SK-N-SH (cell line): ENCODE results near the gene CADM1. TPM values are rescaled to one million over a fixed set of nuclear protein-coding genes. Genes with fewer than 3 reads are reported as not detected.

Source experiments
- CTCF ChIA-PET: fragments of 300-600, 350-600 bp; formaldehyde crosslinking; extraction: SDS; loops from one replicate; lab custom pipeline; 2021; lab: Yijun Ruan, JAX
- POLR2A ChIA-PET: fragments of 350-600 bp; sonication (Branson Sonifier 250); formaldehyde crosslinking; extraction: SDS; loops from one replicate; lab custom pipeline; 2020; ENCODE audit warnings: antibody characterized with exemption, inconsistent platforms; lab: Yijun Ruan, JAX
- DNase-seq: peaks from one replicate; pipeline ENCODE4 v3.0.0; 2012
- H2AFZ ChIP-seq: fragments of 200-600 bp; sonication (generic); 2 replicates; pipeline ENCODE4 v1.8.1; 2016; ENCODE audit warnings: antibody characterized with exemption, mild to moderate bottlenecking, low read depth
- H3F3A ChIP-seq: fragments of 200-600 bp; sonication (generic); replicated peaks from 2 replicates; pipeline ENCODE3; 2016; ENCODE audit warnings: antibody characterized with exemption, mild to moderate bottlenecking; ENCODE audit not compliant: insufficient read depth
- H3K27ac ChIP-seq, 2 experiments: fragments of 200-500 bp in 1 of 2; fragments of 200-600 bp in 1 of 2; sonication (Bioruptor generic) in 1 of 2; sonication (generic), shearing (Covaris generic) in 1 of 2; 2 replicates each; pipeline versions ENCODE4 v1.5.1 to v1.6.1; 2014 to 2016; ENCODE audit warnings: low read depth in 2 of 2, inconsistent platforms in 1 of 2, low read length in 1 of 2, mild to moderate bottlenecking in 1 of 2, mixed read lengths in 1 of 2
- H3K27me3 ChIP-seq: fragments of 200-600 bp; sonication (generic), shearing (Covaris generic); 2 replicates; pipeline ENCODE4 v1.6.1; 2016; ENCODE audit warnings: mixed run types; ENCODE audit not compliant: insufficient read depth
- H3K36me3 ChIP-seq, 2 experiments: fragments of 200-500 bp in 1 of 2; fragments of 200-600 bp in 1 of 2; sonication (Bioruptor generic) in 1 of 2; sonication (generic) in 1 of 2; replicated peaks in 1 of 2; 2 replicates each; pipeline versions ENCODE3 to v1.5.1; 2014 to 2016; ENCODE audit warnings: low read length in 1 of 2, mild to moderate bottlenecking in 1 of 2; ENCODE audit not compliant: insufficient read depth in 2 of 2, control insufficient read depth in 1 of 2
- H3K4me1 ChIP-seq, 2 experiments: fragments of 200-500 bp in 1 of 2; fragments of 200-600 bp in 1 of 2; sonication (Bioruptor generic) in 1 of 2; sonication (generic), shearing (Covaris generic) in 1 of 2; 2 replicates each; pipeline versions ENCODE4 v1.5.1 to v1.6.1; 2014 to 2016; ENCODE audit warnings: low read depth in 1 of 2, low read length in 1 of 2, mixed run types in 1 of 2; ENCODE audit not compliant: insufficient read depth in 2 of 2, control insufficient read depth in 1 of 2
- H3K4me2 ChIP-seq: fragments of 200-600 bp; sonication (generic), shearing (Covaris generic); 2 replicates; pipeline ENCODE4 v1.6.1; 2017; ENCODE audit warnings: mixed run types
- H3K4me3 ChIP-seq, 2 experiments: fragments of 200-500 bp in 1 of 2; fragments of 200-600 bp in 1 of 2; sonication (Bioruptor generic) in 1 of 2; sonication (generic), shearing (Covaris generic) in 1 of 2; 2 replicates each; pipeline versions ENCODE4 v1.5.1 to v1.8.1; 2014 to 2016; ENCODE audit warnings: low read depth in 2 of 2, inconsistent platforms in 1 of 2, low read length in 1 of 2, mild to moderate bottlenecking in 1 of 2, mixed read lengths in 1 of 2, moderate library complexity in 1 of 2
- H3K79me2 ChIP-seq: fragments of 200-600 bp; sonication (generic); 2 replicates; pipeline ENCODE4 v1.8.1; 2017; ENCODE audit warnings: mild to moderate bottlenecking; ENCODE audit not compliant: insufficient read depth
- H3K9ac ChIP-seq: fragments of 200-600 bp; sonication (generic); 2 replicates; pipeline ENCODE4 v1.6.1; 2017; ENCODE audit warnings: mixed run types
- H3K9me2 ChIP-seq: fragments of 200-600 bp; sonication (generic); 2 replicates; pipeline ENCODE4 v1.6.1; 2017; ENCODE audit warnings: mixed run types
- H3K9me3 ChIP-seq: fragments of 200-600 bp; sonication (generic); 2 replicates; pipeline ENCODE4 v1.6.1; 2017; ENCODE audit warnings: mixed run types, mild to moderate bottlenecking, moderate library complexity
- H4K20me1 ChIP-seq: fragments of 200-600 bp; sonication (generic); 2 replicates; pipeline ENCODE4 v1.6.1; 2017; ENCODE audit warnings: mild to moderate bottlenecking, mixed run types; ENCODE audit not compliant: insufficient read depth
- EP300 ChIP-seq, 2 experiments: IDR thresholded peaks; 2 replicates each; pipeline versions ENCODE4 v1.4.0 to v1.6.1; 2012; ENCODE audit warnings: borderline replicate concordance in 1 of 2, low read depth in 1 of 2, low read length in 1 of 2
- FOSL2 ChIP-seq: IDR thresholded peaks from 2 replicates; pipeline ENCODE4 v1.4.0; 2012; ENCODE audit warnings: low read depth, mild to moderate bottlenecking, moderate library complexity, borderline replicate concordance
- FOXM1 ChIP-seq: IDR thresholded peaks from 2 replicates; pipeline ENCODE4 v1.4.0; 2012; ENCODE audit warnings: low read depth, mild to moderate bottlenecking
- GATA2 ChIP-seq: sonication (generic); formaldehyde crosslinking; IDR thresholded peaks from 2 replicates; pipeline ENCODE4 v1.5.0; 2020; ENCODE audit warnings: mild to moderate bottlenecking, missing genetic modification reagents
- MEF2A ChIP-seq: IDR thresholded peaks from 2 replicates; pipeline ENCODE4 v1.4.0; 2012; ENCODE audit warnings: low read depth, borderline replicate concordance
- NRF1 ChIP-seq: IDR thresholded peaks from 2 replicates; pipeline ENCODE4 v1.6.1; 2012; ENCODE audit warnings: low read depth, mild to moderate bottlenecking, low read length
- POLR2AphosphoS5 ChIP-seq: IDR thresholded peaks from 2 replicates; pipeline ENCODE4 v1.6.1; 2012; ENCODE audit warnings: low read depth, low read length
- RAD21 ChIP-seq: IDR thresholded peaks from 2 replicates; pipeline ENCODE4 v1.6.1; 2012; ENCODE audit warnings: mild to moderate bottlenecking, low read length
- RFX5 ChIP-seq: IDR thresholded peaks from 2 replicates; pipeline ENCODE4 v1.6.1; 2012; ENCODE audit warnings: mild to moderate bottlenecking, improper control_type of control experiment, low read length
- RXRA ChIP-seq: IDR thresholded peaks from 2 replicates; pipeline ENCODE4 v1.4.0; 2012; ENCODE audit warnings: low read depth, mild to moderate bottlenecking, borderline replicate concordance
- SIN3A ChIP-seq: IDR thresholded peaks from 2 replicates; pipeline ENCODE4 v1.6.1; 2012; ENCODE audit warnings: low read depth, mild to moderate bottlenecking, low read length, moderate library complexity, borderline replicate concordance
- SMC3 ChIP-seq: IDR thresholded peaks from 2 replicates; pipeline ENCODE4 v1.6.1; 2012; ENCODE audit warnings: low read depth, low read length, improper control_type of control experiment
- TAF1 ChIP-seq: IDR thresholded peaks from 2 replicates; pipeline ENCODE4 v1.6.1; 2012; ENCODE audit warnings: low read depth, mild to moderate bottlenecking, low read length, moderate library complexity, borderline replicate concordance
- TEAD4 ChIP-seq: IDR thresholded peaks from 2 replicates; pipeline ENCODE4 v1.4.0; 2012; ENCODE audit warnings: mild to moderate bottlenecking, borderline replicate concordance; ENCODE audit not compliant: insufficient read depth
- WGBS: methylation state at CpG from one replicate; pipeline ENCODE4 v1.1.6; 2017; ENCODE audit warnings: low lambda C conversion rate; 5-methylcytosine and 5-hydroxymethylcytosine counted together
- polyA plus RNA-seq, 3 experiments: library from polyadenylated mRNA; depleted of rRNA; stranded (reverse); fragments of >200 nt; gene quantifications; 2 replicates each; pipeline ENCODE4 v1.2.3, GENCODE V29; 2012
- TF ChIP-seq, protein P1 (sequence below): fragments of 150-350 bp; IDR thresholded peaks from 2 replicates; pipeline ENCODE4 v1.6.1; 2017; ENCODE audit warnings: antibody characterized with exemption, low read length, low read depth, borderline replicate concordance
- TF ChIP-seq, protein P2 (sequence below): fragments of 150-350 bp; IDR thresholded peaks from 2 replicates; pipeline ENCODE4 v1.6.1; 2016; ENCODE audit warnings: mild to moderate bottlenecking, low read depth, low read length
- TF ChIP-seq, protein P3 (sequence below): IDR thresholded peaks from 2 replicates; pipeline ENCODE4 v1.4.0; 2012; ENCODE audit warnings: low read depth, borderline replicate concordance
- TF ChIP-seq, protein P4 (sequence below): fragments of 200-600 bp; sonication (generic); IDR thresholded peaks from 2 replicates; pipeline ENCODE4 v1.6.1; 2017; ENCODE audit warnings: antibody characterized with exemption, mild to moderate bottlenecking, moderate library complexity

CADM1 gene
- polyA plus RNA-seq, 1 of the 3 experiments (the other 2 are of a cell fraction), result 7.9 TPM

DNA sequence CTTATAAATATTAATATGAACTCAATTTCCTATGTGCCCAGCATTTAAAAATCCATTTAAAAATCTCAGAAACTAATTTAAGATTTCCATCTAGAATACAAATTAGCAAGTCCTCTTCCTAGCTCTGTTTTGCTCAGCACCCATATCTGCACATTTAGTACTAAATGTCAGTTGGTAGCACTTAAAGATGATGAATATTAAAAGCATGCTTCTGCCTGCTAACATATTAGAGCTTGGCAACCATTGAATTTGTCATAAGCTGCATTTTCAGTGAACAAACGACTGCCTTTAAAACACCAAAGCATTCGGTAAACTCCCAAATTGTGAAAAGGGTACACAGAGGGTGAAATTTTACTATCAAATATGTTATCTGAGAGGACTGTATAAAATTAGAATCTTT lies 177.7 kb downstream of the CADM1 start:
- DNase-seq, result no peak
- H2AFZ ChIP-seq, result no peak overlapping the region
- no peak overlapping the region for H3K4me2 ChIP-seq
- WGBS, result 70% methylated on average over 2 of the region's 2 CpGs
- no peaks in the 10 kb centered on the region for H3F3A ChIP-seq
- no peaks in the 10 kb centered on the region for H3K27me3 ChIP-seq
- no peak overlapping the region for H3K9ac ChIP-seq
- H4K20me1 ChIP-seq, result no peaks in the 10 kb centered on the region
- no peaks in the 10 kb centered on the region for H3K79me2 ChIP-seq
- H3K9me3 ChIP-seq, result no peaks in the 10 kb centered on the region
- peaks cover 0 to 17% of the 10 kb centered on the region in 2 experiments; a peak in 2 of 4 replicates for H3K4me1 ChIP-seq
- H3K4me3 ChIP-seq, result no peak overlapping the region
- POLR2A ChIA-PET, result interaction anchor here (1.2 kb wide), 1 partner anchor 176 kb away, joined by 3 read pairs; no protein-coding TSS in a partner anchor
- no peaks in the 10 kb centered on the region for H3K36me3 ChIP-seq
- TF ChIP-seq SMC3, result no peak
- no peak for TF ChIP-seq TEAD4
- peak in 1 of 2 experiments; percentile 18; a peak in 1 of 4 replicates for TF ChIP-seq EP300 (IDR thresholded peaks at IDR 0.05; ENCODE audit: borderline replicate concordance in 1 of 2, low read depth in 1 of 2, low read length in 1 of 2)
- TF ChIP-seq FOXM1, result no peak
- no peak for TF ChIP-seq MEF2A
- TF ChIP-seq, protein P1, sequence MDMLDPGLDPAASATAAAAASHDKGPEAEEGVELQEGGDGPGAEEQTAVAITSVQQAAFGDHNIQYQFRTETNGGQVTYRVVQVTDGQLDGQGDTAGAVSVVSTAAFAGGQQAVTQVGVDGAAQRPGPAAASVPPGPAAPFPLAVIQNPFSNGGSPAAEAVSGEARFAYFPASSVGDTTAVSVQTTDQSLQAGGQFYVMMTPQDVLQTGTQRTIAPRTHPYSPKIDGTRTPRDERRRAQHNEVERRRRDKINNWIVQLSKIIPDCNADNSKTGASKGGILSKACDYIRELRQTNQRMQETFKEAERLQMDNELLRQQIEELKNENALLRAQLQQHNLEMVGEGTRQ, result no peak
- peak; percentile 20; the same call in 1 of the 2 replicates for TF ChIP-seq GATA2 (CRISPR knock-in tag)
- peak overlapping the region in 1 of 2 experiments; percentile 50; a peak in 2 of 4 replicates for H3K27ac ChIP-seq
- H3K9me2 ChIP-seq, result no peaks in the 10 kb centered on the region
- CTCF ChIA-PET, result interaction anchor here (0.8 to 4.1 kb wide), 7 partner anchors 7 to 1315 kb away, joined by 3 to 28 read pairs (median 6); no protein-coding TSS in a partner anchor

DNA sequence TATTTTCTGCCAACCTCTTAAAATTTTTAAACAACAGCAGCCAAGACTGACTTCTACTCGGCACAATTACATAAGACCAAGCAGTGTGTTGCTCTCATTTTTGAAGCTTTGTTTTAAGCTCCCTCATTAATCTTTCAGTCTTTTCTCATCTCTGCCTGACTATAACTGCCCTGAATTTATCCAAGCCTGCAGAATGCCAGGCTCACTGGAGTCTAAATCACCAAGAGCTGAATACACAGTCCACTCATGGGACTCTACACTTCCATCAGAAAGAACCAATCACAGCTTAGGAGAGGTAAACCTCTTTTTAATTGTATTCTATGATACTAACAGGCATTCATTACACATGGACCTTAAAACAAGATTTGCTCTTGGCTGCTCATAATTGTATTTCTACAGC lies 178.7 kb downstream of the CADM1 start:
- DNase-seq, result no peak
- 69% methylated on average over 1 of the region's 1 CpG for WGBS
- POLR2A ChIA-PET, result interaction anchor here (0.6 to 1.2 kb wide), 2 partner anchors 177 to 888 kb away, joined by 3 to 4 read pairs; no protein-coding TSS in a partner anchor

More for the DNA sequence above, 178.7 kb downstream of the CADM1 start:
- Histone ChIP-seq H3K79me2 (no peaks in the 10 kb centered on the region), H3K9me2 (no peaks in the 10 kb centered on the region), H3K36me3 (no peaks in the 10 kb centered on the region), H3K9me3 (no peaks in the 10 kb centered on the region), H3K4me2 (no peak overlapping the region), H3K27ac (peak overlapping the region in 1 of 2 experiments; percentile 34; a peak in 2 of 4 replicates), H3F3A (no peaks in the 10 kb centered on the region), H3K9ac (no peak overlapping the region), H3K4me1 (peaks cover 0 to 14% of the 10 kb centered on the region in 2 experiments; a peak in 2 of 4 replicates), H3K27me3 (no peaks in the 10 kb centered on the region), H2AFZ (no peak overlapping the region), H4K20me1 (no peaks in the 10 kb centered on the region), H3K4me3 (no peak overlapping the region)
- CTCF ChIA-PET, result interaction anchor here (0.6 to 4.1 kb wide), 8 partner anchors 8 to 1417 kb away, joined by 3 to 28 read pairs (median 4); no protein-coding TSS in a partner anchor
- TF ChIP-seq GATA2 (CRISPR knock-in tag) (no peak), RAD21 (no peak), POLR2AphosphoS5 (no peak), RFX5 (no peak), FOSL2 (no peak), FOXM1 (no peak), RXRA (no peak), TEAD4 (no peak), SIN3A (no peak), TAF1 (no peak), NRF1 (no peak), EP300 (IDR thresholded peaks at IDR 0.05; ENCODE audit: borderline replicate concordance in 1 of 2, low read depth in 1 of 2, low read length in 1 of 2) (no peak)
- TF ChIP-seq, protein P2, sequence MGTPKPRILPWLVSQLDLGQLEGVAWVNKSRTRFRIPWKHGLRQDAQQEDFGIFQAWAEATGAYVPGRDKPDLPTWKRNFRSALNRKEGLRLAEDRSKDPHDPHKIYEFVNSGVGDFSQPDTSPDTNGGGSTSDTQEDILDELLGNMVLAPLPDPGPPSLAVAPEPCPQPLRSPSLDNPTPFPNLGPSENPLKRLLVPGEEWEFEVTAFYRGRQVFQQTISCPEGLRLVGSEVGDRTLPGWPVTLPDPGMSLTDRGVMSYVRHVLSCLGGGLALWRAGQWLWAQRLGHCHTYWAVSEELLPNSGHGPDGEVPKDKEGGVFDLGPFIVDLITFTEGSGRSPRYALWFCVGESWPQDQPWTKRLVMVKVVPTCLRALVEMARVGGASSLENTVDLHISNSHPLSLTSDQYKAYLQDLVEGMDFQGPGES, result no peak
- TF ChIP-seq, protein P3, sequence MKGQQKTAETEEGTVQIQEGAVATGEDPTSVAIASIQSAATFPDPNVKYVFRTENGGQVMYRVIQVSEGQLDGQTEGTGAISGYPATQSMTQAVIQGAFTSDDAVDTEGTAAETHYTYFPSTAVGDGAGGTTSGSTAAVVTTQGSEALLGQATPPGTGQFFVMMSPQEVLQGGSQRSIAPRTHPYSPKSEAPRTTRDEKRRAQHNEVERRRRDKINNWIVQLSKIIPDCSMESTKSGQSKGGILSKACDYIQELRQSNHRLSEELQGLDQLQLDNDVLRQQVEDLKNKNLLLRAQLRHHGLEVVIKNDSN, result no peak
- TF ChIP-seq, protein P4, sequence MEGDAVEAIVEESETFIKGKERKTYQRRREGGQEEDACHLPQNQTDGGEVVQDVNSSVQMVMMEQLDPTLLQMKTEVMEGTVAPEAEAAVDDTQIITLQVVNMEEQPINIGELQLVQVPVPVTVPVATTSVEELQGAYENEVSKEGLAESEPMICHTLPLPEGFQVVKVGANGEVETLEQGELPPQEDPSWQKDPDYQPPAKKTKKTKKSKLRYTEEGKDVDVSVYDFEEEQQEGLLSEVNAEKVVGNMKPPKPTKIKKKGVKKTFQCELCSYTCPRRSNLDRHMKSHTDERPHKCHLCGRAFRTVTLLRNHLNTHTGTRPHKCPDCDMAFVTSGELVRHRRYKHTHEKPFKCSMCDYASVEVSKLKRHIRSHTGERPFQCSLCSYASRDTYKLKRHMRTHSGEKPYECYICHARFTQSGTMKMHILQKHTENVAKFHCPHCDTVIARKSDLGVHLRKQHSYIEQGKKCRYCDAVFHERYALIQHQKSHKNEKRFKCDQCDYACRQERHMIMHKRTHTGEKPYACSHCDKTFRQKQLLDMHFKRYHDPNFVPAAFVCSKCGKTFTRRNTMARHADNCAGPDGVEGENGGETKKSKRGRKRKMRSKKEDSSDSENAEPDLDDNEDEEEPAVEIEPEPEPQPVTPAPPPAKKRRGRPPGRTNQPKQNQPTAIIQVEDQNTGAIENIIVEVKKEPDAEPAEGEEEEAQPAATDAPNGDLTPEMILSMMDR, result no peak
